ENCODE data around the gene PTPN13. TPM values are rescaled to one million over a fixed set of nuclear protein-coding genes. Genes with fewer than 3 reads are reported as not detected.
A peak's percentile ranks its signal among the peaks of the same experiment; 100 is the strongest.

PTPN13 gene
- total RNA-seq, 3 donors from 2014 or later: 2.9 to 15.6 (median 3.7) TPM

GRCh38 chr4:86594559-86595425 lies 677 bp downstream of the PTPN13 start:
- no peaks in the 10 kb centered on the region for H3K9me3 ChIP-seq
- H3K4me3 ChIP-seq: peak overlapping the region; percentile 17
- peaks cover 13% of the 10 kb centered on the region for H3K4me1 ChIP-seq (ENCODE audit: low read depth)
- ATAC-seq: peak; percentile 67
- peak in 2 of 3 donors; percentile 23 to 51 for DNase-seq
- TF ChIP-seq, protein P1, sequence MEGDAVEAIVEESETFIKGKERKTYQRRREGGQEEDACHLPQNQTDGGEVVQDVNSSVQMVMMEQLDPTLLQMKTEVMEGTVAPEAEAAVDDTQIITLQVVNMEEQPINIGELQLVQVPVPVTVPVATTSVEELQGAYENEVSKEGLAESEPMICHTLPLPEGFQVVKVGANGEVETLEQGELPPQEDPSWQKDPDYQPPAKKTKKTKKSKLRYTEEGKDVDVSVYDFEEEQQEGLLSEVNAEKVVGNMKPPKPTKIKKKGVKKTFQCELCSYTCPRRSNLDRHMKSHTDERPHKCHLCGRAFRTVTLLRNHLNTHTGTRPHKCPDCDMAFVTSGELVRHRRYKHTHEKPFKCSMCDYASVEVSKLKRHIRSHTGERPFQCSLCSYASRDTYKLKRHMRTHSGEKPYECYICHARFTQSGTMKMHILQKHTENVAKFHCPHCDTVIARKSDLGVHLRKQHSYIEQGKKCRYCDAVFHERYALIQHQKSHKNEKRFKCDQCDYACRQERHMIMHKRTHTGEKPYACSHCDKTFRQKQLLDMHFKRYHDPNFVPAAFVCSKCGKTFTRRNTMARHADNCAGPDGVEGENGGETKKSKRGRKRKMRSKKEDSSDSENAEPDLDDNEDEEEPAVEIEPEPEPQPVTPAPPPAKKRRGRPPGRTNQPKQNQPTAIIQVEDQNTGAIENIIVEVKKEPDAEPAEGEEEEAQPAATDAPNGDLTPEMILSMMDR (IDR thresholded peaks at IDR 0.05): no peak
- H3K36me3 ChIP-seq (ENCODE audit: low read depth): no peaks in the 10 kb centered on the region
- intact Hi-C loops (cut with DNase I, micrococcal nuclease): no loop called here

DNA sequence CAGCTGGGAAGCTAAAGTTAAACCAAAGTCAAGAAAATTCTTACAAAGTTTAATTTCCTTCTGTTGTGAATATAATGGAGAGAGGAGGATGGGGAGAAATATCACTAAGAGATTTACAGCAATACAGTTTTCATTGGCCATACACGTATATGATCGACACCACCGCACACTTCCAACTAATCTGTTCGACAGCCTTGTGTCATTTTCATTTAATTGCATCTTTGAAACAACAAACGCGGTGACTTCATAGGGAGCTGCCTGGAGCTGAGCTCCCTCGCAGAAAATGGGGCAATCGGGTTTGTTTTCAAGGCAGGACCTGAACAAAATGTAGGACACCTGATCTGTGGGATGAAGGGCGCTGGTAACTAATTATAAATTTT lies 1.3 kb downstream of the PTPN13 start:
- H3K4me1 ChIP-seq (ENCODE audit: low read depth): peaks cover 13% of the 10 kb centered on the region
- H3K4me3 ChIP-seq: no peak overlapping the region
- ATAC-seq (no peak), DNase-seq (peak in 1 of 3 donors; percentile 14)
- TF ChIP-seq, protein P1 (IDR thresholded peaks at IDR 0.05): no peak
- intact Hi-C loops (cut with DNase I, micrococcal nuclease): no loop called here
- H3K9me3 ChIP-seq: no peaks in the 10 kb centered on the region
- no peaks in the 10 kb centered on the region for H3K36me3 ChIP-seq (ENCODE audit: low read depth)

- Histone ChIP-seq H3K4me1 (ENCODE audit: low read depth) (peaks cover 13% of the 10 kb centered on the region), H3K9me3 (no peaks in the 10 kb centered on the region), H3K4me3 (no peak overlapping the region), H3K36me3 (ENCODE audit: low read depth) (no peaks in the 10 kb centered on the region)
- intact Hi-C loops (cut with DNase I, micrococcal nuclease): no loop called here
- TF ChIP-seq, protein P1 (IDR thresholded peaks at IDR 0.05): no peak
- DNase-seq (no peak), ATAC-seq (no peak)
Observed at GRCh38 chr4:86596807-86597206, 2.7 kb downstream of the PTPN13 start.

GRCh38 chr4:86600007-86600653 lies 6.0 kb downstream of the PTPN13 start:
- intact Hi-C loops (cut with DNase I, micrococcal nuclease): no loop called here
- ATAC-seq (no peak), DNase-seq (no peak)
- TF ChIP-seq, protein P1 (IDR thresholded peaks at IDR 0.05): no peak
- H3K4me3 ChIP-seq: no peak overlapping the region
- H3K9me3 ChIP-seq: no peaks in the 10 kb centered on the region
- no peaks in the 10 kb centered on the region for H3K36me3 ChIP-seq (ENCODE audit: low read depth)
- H3K4me1 ChIP-seq (ENCODE audit: low read depth): peaks cover 8% of the 10 kb centered on the region

DNA sequence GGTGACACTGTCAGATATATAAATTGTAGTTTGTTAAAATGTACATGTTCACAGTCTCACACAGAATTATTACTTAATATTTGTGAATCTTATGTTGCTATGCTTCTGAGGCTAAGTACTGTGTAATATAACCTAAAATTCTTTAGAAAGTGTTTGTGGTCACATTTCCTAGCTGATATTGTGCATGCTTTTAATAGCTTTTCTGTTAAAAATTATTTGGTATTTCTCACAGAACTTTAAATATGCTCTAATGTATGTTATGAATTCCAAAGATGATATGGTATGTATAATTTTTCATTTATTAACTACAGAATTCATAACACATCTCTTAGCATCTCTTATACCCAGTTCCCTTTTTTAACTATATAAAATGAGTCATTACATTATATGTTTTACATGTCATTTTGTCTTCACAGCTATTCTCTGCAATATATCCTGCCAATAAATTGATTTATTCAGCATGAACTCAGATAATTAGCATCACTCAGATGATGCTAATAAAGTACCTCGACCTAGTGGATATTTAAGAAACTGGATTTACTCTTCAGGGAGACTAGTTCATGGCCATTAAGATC lies 9.3 kb downstream of the PTPN13 start:
- intact Hi-C loops (cut with DNase I, micrococcal nuclease): no loop called here
- no peak overlapping the region for H3K4me3 ChIP-seq
- no peaks in the 10 kb centered on the region for H3K4me1 ChIP-seq (ENCODE audit: low read depth)
- TF ChIP-seq, protein P1 (IDR thresholded peaks at IDR 0.05): no peak
- H3K36me3 ChIP-seq (ENCODE audit: low read depth): no peaks in the 10 kb centered on the region
- DNase-seq (no peak), ATAC-seq (no peak)
- H3K9me3 ChIP-seq: no peaks in the 10 kb centered on the region
